GM12873 (cell line): ENCODE data around the gene OR51I2.

ENCODE experiments used
- CTCF ChIP-seq: IDR thresholded peaks from 2 replicates; pipeline ENCODE4 v1.5.1; 2012; ENCODE audit warnings: low read depth, mild to moderate bottlenecking, moderate library complexity, low read length, control low read depth; ENCODE audit not compliant: insufficient read depth; ENCODE audit errors: missing control alignments

The OR51I2 gene

GRCh38 chr11:5449432-5449831 lies 309 bp downstream of the OR51I2 start:
- no peak for TF ChIP-seq CTCF

GRCh38 chr11:5460983-5461621 lies 12.0 kb downstream of the OR51I2 start:
- no peak for TF ChIP-seq CTCF

GRCh38 chr11:5467527-5467926 lies 18.4 kb downstream of the OR51I2 start:
- TF ChIP-seq CTCF, result no peak

GRCh38 chr11:5473921-5474320 lies 24.8 kb downstream of the OR51I2 start:
- TF ChIP-seq CTCF, result no peak

GRCh38 chr11:5476186-5476819 lies 27.2 kb downstream of the OR51I2 start:
- peak; percentile 83 for TF ChIP-seq CTCF

- no peak for TF ChIP-seq CTCF
Observed at GRCh38 chr11:5486003-5486402, 36.9 kb downstream of the OR51I2 start.

- no peak for TF ChIP-seq CTCF
Observed at GRCh38 chr11:5486421-5486820, 37.3 kb downstream of the OR51I2 start.
